ENCODE data around the gene KIFC3.

The KIFC3 gene

DNA sequence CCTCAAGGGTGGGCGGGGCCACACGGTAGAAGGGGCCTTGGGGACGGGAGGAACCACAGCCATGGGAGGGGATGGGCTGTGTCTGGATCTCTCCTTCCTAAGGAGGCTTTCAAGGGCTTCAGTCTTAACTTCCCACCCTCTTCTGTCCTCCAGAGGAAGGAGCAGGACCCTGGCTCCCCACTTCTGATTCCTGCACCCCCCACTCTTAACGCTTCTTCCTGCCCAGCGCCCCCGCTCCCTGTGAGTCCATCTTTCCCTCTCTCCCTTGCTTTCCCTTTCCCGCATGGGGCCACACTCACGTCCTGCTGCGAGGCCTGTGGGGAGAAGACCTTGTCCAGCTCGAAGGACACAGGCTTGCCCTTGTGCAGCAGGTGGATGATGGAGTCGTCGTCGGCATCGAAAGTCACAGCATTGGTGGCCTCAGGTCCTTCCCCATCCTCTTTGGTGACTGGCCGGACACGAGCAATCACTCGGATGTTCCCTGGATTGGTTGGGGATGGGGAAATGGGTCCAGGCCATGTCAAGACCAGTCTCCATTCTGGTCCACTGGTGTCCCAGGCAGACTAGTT, 37.0 kb downstream of the KIFC3 start:
- Histone ChIP-seq H3K36me3 (ENCODE audit: control insufficient read depth, low read length) (no peaks in the 10 kb centered on the region), H3K27me3 (ENCODE audit: control insufficient read depth, low read length) (no peaks in the 10 kb centered on the region), H3K4me1 (ENCODE audit: control insufficient read depth, low read length) (peaks cover 10% of the 10 kb centered on the region; the same call in 1 of the 2 replicates), H3F3A (ENCODE audit: control insufficient read depth, insufficient read depth) (no peaks in the 10 kb centered on the region), H3K9me2 (replicated peaks; ENCODE audit: control insufficient read depth, low read length) (no peaks in the 10 kb centered on the region), H3K27ac (ENCODE audit: low read depth, low read length) (no peak overlapping the region), H3K79me2 (ENCODE audit: control insufficient read depth, low read length) (no peaks in the 10 kb centered on the region), H4K20me1 (ENCODE audit: control insufficient read depth, insufficient read depth, low read depth, low read length) (no peaks in the 10 kb centered on the region), H3K9me3 (ENCODE audit: control insufficient read depth, insufficient read depth, low read length) (no peaks in the 10 kb centered on the region), H3K4me3 (ENCODE audit: low read length) (no peak overlapping the region), H3K4me2 (ENCODE audit: low read length) (no peak overlapping the region; the same call in 1 of the 2 replicates)
- TF ChIP-seq EZH2phosphoT487 (IDR thresholded peaks at IDR 0.05; ENCODE audit: borderline replicate concordance, low read length), result no peak
- TF ChIP-seq, protein P1, sequence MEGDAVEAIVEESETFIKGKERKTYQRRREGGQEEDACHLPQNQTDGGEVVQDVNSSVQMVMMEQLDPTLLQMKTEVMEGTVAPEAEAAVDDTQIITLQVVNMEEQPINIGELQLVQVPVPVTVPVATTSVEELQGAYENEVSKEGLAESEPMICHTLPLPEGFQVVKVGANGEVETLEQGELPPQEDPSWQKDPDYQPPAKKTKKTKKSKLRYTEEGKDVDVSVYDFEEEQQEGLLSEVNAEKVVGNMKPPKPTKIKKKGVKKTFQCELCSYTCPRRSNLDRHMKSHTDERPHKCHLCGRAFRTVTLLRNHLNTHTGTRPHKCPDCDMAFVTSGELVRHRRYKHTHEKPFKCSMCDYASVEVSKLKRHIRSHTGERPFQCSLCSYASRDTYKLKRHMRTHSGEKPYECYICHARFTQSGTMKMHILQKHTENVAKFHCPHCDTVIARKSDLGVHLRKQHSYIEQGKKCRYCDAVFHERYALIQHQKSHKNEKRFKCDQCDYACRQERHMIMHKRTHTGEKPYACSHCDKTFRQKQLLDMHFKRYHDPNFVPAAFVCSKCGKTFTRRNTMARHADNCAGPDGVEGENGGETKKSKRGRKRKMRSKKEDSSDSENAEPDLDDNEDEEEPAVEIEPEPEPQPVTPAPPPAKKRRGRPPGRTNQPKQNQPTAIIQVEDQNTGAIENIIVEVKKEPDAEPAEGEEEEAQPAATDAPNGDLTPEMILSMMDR (IDR thresholded peaks at IDR 0.05; ENCODE audit: low read depth, low read length, poor library complexity, severe bottlenecking), result no peak

DNA sequence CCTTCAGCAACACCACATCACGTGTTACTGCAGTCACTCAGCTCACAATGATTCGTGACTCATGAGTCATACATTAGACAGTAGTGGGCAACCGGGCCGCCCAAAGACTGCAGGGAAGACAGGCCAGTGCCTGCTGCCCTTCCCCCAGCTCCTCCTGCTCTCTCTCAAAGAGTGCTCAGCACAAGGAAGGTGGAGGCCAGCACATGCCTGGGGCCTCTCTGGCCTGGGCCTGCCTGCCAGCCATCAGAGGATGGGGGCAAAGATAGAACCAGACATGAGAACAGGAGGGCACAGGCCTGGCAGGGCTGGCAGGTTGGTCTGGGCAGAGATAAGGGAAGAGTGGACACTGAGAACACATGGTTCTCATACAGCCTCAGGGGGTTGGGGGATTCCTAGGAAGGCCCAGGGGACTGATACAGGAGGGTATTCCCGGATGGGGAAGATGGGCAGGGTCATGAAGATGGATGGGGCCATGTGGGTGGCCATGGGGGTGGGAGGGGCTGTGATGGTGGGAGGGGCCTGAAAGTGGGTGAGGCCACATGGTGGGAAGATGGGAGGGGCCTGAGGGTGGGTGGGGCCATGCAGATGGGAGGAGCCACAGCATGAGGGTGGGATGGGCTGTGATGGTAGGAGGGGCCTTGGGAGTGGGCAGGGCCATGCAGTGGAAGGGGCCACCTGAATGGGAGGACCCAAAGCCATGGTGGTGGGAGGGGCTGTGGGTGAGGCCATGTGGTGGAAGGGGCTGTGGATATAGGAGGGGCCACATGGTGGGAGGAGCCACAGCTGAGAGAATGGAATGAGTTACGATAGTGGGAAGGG, 37.7 kb downstream of the KIFC3 start:
- H3K9me3 ChIP-seq (ENCODE audit: control insufficient read depth, insufficient read depth, low read length), result no peaks in the 10 kb centered on the region
- peaks cover 10% of the 10 kb centered on the region; the same call in 1 of the 2 replicates for H3K4me1 ChIP-seq (ENCODE audit: control insufficient read depth, low read length)
- H3F3A ChIP-seq (ENCODE audit: control insufficient read depth, insufficient read depth), result no peaks in the 10 kb centered on the region
- H3K27me3 ChIP-seq (ENCODE audit: control insufficient read depth, low read length), result no peaks in the 10 kb centered on the region
- H3K4me2 ChIP-seq (ENCODE audit: low read length), result no peak overlapping the region; the same call in 1 of the 2 replicates
- H3K79me2 ChIP-seq (ENCODE audit: control insufficient read depth, low read length), result no peaks in the 10 kb centered on the region
- H3K36me3 ChIP-seq (ENCODE audit: control insufficient read depth, low read length), result no peaks in the 10 kb centered on the region
- no peaks in the 10 kb centered on the region for H4K20me1 ChIP-seq (ENCODE audit: control insufficient read depth, insufficient read depth, low read depth, low read length)
- no peaks in the 10 kb centered on the region for H3K9me2 ChIP-seq (replicated peaks; ENCODE audit: control insufficient read depth, low read length)
- no peak for TF ChIP-seq EZH2phosphoT487 (IDR thresholded peaks at IDR 0.05; ENCODE audit: borderline replicate concordance, low read length)
- H3K4me3 ChIP-seq (ENCODE audit: low read length), result no peak overlapping the region
- no peak overlapping the region for H3K27ac ChIP-seq (ENCODE audit: low read depth, low read length)

DNA sequence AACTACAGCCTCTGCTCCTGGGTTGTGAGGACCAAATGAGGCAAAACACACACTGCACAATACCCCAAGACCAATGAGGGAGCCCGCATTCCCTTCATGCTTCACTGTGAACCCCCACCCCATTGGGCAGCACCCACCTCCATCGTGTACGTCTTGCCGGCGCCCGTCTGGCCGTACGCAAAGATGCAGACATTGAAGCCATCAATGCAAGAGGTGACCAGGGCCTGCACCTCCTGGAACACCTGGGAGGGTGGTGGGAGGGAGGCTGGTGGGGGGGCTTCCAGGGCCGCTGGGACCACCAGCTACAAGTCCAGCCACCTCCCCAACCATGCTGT, 38.3 kb downstream of the KIFC3 start:
- Histone ChIP-seq H3K27ac (ENCODE audit: low read depth, low read length) (no peak overlapping the region), H3K9me3 (ENCODE audit: control insufficient read depth, insufficient read depth, low read length) (no peaks in the 10 kb centered on the region), H3K4me1 (ENCODE audit: control insufficient read depth, low read length) (peaks cover 10% of the 10 kb centered on the region; the same call in 1 of the 2 replicates), H3K27me3 (ENCODE audit: control insufficient read depth, low read length) (no peaks in the 10 kb centered on the region), H3K4me2 (ENCODE audit: low read length) (no peak overlapping the region), H3K4me3 (ENCODE audit: low read length) (no peak overlapping the region), H3K36me3 (ENCODE audit: control insufficient read depth, low read length) (no peaks in the 10 kb centered on the region), H4K20me1 (ENCODE audit: control insufficient read depth, insufficient read depth, low read depth, low read length) (no peaks in the 10 kb centered on the region), H3K79me2 (ENCODE audit: control insufficient read depth, low read length) (no peaks in the 10 kb centered on the region), H3K9me2 (replicated peaks; ENCODE audit: control insufficient read depth, low read length) (no peaks in the 10 kb centered on the region), H3F3A (ENCODE audit: control insufficient read depth, insufficient read depth) (no peaks in the 10 kb centered on the region)
- TF ChIP-seq, protein P1 (IDR thresholded peaks at IDR 0.05; ENCODE audit: low read depth, low read length, poor library complexity, severe bottlenecking), result no peak

Data from DOHH2 (cell line).